Mesothelial cell of epicardium (in vitro differentiated cells): ENCODE data around the gene CELF1. TPM values are rescaled to one million over a fixed set of nuclear protein-coding genes. Genes with fewer than 3 reads are reported as not detected.

Experiments used
- DNase-seq, 2 experiments: peaks; one replicate each; pipeline ENCODE4 v3.0.0; 2021; ENCODE audit warnings: low spot score in 2 of 2; ENCODE audit not compliant: unreplicated experiment in 2 of 2
- H3K27ac Mint-ChIP-seq: 2 replicates; pipeline ENCODE4 v1.8.0; 2021; ENCODE audit warnings: mixed read lengths
- H3K27me3 Mint-ChIP-seq: 2 replicates; pipeline ENCODE4 v1.8.0; 2021; ENCODE audit warnings: low read depth, mixed read lengths
- H3K36me3 Mint-ChIP-seq: 2 replicates; pipeline ENCODE4 v1.8.0; 2021; ENCODE audit warnings: mixed read lengths
- H3K4me1 Mint-ChIP-seq: 2 replicates; pipeline ENCODE4 v1.8.0; 2021; ENCODE audit warnings: mixed read lengths
- H3K4me3 Mint-ChIP-seq: 2 replicates; pipeline ENCODE4 v1.8.0; 2021; ENCODE audit warnings: mild to moderate bottlenecking, moderate library complexity, mixed read lengths
- H3K9me3 Mint-ChIP-seq: 2 replicates; pipeline ENCODE4 v1.8.0; 2021; ENCODE audit warnings: mixed read lengths
- CTCF ChIP-seq: fragments of 200-600 bp; sonication (generic); IDR thresholded peaks from one replicate; pipeline ENCODE4 v1.5.0; 2021; ENCODE audit warnings: antibody characterized with exemption; ENCODE audit not compliant: unreplicated experiment
- total RNA-seq: library from RNA; stranded (reverse); gene quantifications from 3 replicates; pipeline ENCODE4 v1.2.1, GENCODE V29; 2021

CELF1 gene
- total RNA-seq, 1 donor from 2014 or later = 123 TPM

DNA sequence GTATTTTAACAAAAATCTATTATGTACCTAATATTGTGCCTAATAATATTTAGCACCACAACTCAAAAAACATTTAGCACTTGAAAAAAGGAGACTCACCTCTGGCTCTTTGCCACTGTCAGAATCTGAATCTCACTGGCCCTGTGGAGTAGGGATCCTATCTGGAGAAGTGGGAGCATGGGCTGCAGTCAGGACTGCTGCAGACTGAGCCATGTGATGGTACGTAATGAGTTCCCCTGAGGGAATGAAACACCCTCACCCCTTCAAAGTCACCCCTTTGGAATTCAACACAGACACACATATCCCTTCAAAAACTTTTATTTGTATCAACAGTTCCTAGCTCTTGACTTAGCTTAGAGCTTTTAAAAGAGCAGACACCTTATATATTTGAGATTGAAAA, 19.0 kb upstream of the CELF1 start:
- no peak overlapping the region for H3K27ac Mint-ChIP-seq
- no peaks in the 10 kb centered on the region for H3K27me3 Mint-ChIP-seq
- DNase-seq = no peak
- peaks cover under 1% of the 10 kb centered on the region for H3K4me1 Mint-ChIP-seq
- H3K36me3 Mint-ChIP-seq = peaks cover 25% of the 10 kb centered on the region
- no peak for TF ChIP-seq CTCF
- no peaks in the 10 kb centered on the region for H3K9me3 Mint-ChIP-seq
- H3K4me3 Mint-ChIP-seq = no peak overlapping the region

- H3K27ac Mint-ChIP-seq = no peak overlapping the region
- DNase-seq = no peak
- no peak overlapping the region for H3K4me3 Mint-ChIP-seq
- peaks cover 25% of the 10 kb centered on the region for H3K36me3 Mint-ChIP-seq
- H3K4me1 Mint-ChIP-seq = peaks cover 5% of the 10 kb centered on the region
- H3K9me3 Mint-ChIP-seq = no peaks in the 10 kb centered on the region
- no peak for TF ChIP-seq CTCF
- H3K27me3 Mint-ChIP-seq = no peaks in the 10 kb centered on the region
Observed at GRCh38 chr11:47571357-47571729, 18.4 kb upstream of the CELF1 start.

GRCh38 chr11:47570651-47571356, 17.9 kb upstream of the CELF1 start:
- H3K4me1 Mint-ChIP-seq = peaks cover 9% of the 10 kb centered on the region
- H3K27ac Mint-ChIP-seq = no peak overlapping the region
- H3K9me3 Mint-ChIP-seq = no peaks in the 10 kb centered on the region
- no peak overlapping the region for H3K4me3 Mint-ChIP-seq
- H3K27me3 Mint-ChIP-seq = no peaks in the 10 kb centered on the region
- no peak for TF ChIP-seq CTCF
- DNase-seq = no peak
- peaks cover 25% of the 10 kb centered on the region for H3K36me3 Mint-ChIP-seq

DNA sequence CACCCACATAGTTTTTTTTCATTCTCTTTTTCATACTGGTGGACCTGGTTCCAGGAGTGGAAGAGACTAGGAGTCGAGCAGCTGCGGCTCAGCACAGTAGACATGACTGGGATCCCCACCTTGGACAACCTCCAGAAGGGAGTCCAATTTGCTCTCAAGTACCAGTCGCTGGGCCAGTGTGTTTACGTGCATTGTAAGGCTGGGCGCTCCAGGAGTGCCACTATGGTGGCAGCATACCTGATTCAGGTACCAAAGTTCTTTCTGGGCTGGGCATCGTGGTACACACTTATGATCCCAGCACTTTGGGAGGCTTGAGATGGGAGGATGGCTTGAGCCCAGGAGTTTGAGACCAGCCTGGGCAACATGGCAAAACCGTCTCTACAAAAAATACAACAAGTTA, 16.7 kb upstream of the CELF1 start:
- Mint-ChIP-seq H3K27ac (no peak overlapping the region), H3K4me1 (peaks cover 12% of the 10 kb centered on the region), H3K4me3 (no peak overlapping the region), H3K36me3 (peaks cover 20% of the 10 kb centered on the region), H3K9me3 (no peaks in the 10 kb centered on the region), H3K27me3 (no peaks in the 10 kb centered on the region)
- no peak for TF ChIP-seq CTCF
- no peak for DNase-seq

- H3K36me3 Mint-ChIP-seq = peaks cover 10% of the 10 kb centered on the region
- peak overlapping the region; percentile 78 for H3K4me3 Mint-ChIP-seq
- peaks cover 12% of the 10 kb centered on the region for H3K4me1 Mint-ChIP-seq
- TF ChIP-seq CTCF = no peak
- H3K9me3 Mint-ChIP-seq = no peaks in the 10 kb centered on the region
- peak overlapping the region; percentile 81 for H3K27ac Mint-ChIP-seq
- no peaks in the 10 kb centered on the region for H3K27me3 Mint-ChIP-seq
- no peak for DNase-seq
Observed at GRCh38 chr11:47566149-47566698, 13.3 kb upstream of the CELF1 start.
